GM12892 (cell line): ENCODE data around the gene PDZD2.

Experiments
- POLR2A ChIP-seq: IDR thresholded peaks from 2 replicates; pipeline ENCODE4 v1.6.1; 2011; ENCODE audit warnings: low read depth, low read length, control low read depth
- POLR2AphosphoS5 ChIP-seq: IDR thresholded peaks from 2 replicates; pipeline ENCODE4 v1.6.1; 2011; ENCODE audit warnings: low read depth, low read length, control low read depth
- TAF1 ChIP-seq: IDR thresholded peaks from 2 replicates; pipeline ENCODE4 v1.6.1; 2011; ENCODE audit warnings: low read depth, mild to moderate bottlenecking, control low read depth, low read length, borderline replicate concordance

- TF ChIP-seq POLR2AphosphoS5 (no peak), POLR2A (no peak), TAF1 (no peak)
Observed at GRCh38 chr5:31626156-31626555, 12.8 kb upstream of the PDZD2 start.
